K562 (cell line): Measurements from ENCODE around the gene EOMES. TPM values are rescaled to one million over a fixed set of nuclear protein-coding genes. Genes with fewer than 3 reads are reported as not detected.
A peak's percentile ranks its signal among the peaks of the same experiment; 100 is the strongest.

ENCODE experiments used
- ATF4 ChIP-seq: fragments of 450-650 bp; formaldehyde crosslinking; IDR thresholded peaks from 2 replicates; pipeline ENCODE4 v1.4.0; 2022; ENCODE audit warnings: mild to moderate bottlenecking, moderate library complexity
- CBX5 ChIP-seq: IDR thresholded peaks from 2 replicates; pipeline ENCODE4 v1.6.1; 2014; ENCODE audit warnings: low read depth, borderline replicate concordance
- CEBPZ ChIP-seq: fragments of 150-350 bp; IDR thresholded peaks from 2 replicates; pipeline ENCODE4 v1.6.1; 2014; ENCODE audit warnings: low read depth, mild to moderate bottlenecking, low read length, borderline replicate concordance
- CREM ChIP-seq: IDR thresholded peaks from 2 replicates; pipeline ENCODE4 v1.6.1; 2014; ENCODE audit warnings: antibody characterized with exemption, low read depth
- CTCF ChIP-seq, 3 experiments: IDR thresholded peaks in 2 of 3; conservative IDR thresholded peaks in 1 of 3; 2 replicates each; pipeline ENCODE4 v1.5.1; 2011 to 2012; ENCODE audit warnings: low read length in 3 of 3, mild to moderate bottlenecking in 3 of 3, control low read depth in 2 of 3, improper control_type of control experiment in 1 of 3, inconsistent platforms in 1 of 3, low read depth in 1 of 3, mixed read lengths in 1 of 3, moderate library complexity in 1 of 3; ENCODE audit not compliant: insufficient read depth in 2 of 3
- FOXO4 ChIP-seq: fragments of 450-650 bp; formaldehyde crosslinking; IDR thresholded peaks from 2 replicates; pipeline ENCODE4 v1.4.0; 2020; ENCODE audit warnings: mild to moderate bottlenecking, moderate library complexity
- GABPB1 ChIP-seq: sonication (generic); formaldehyde crosslinking; IDR thresholded peaks from 2 replicates; pipeline ENCODE4 v1.8.0; 2022; ENCODE audit warnings: mild to moderate bottlenecking, missing genetic modification reagents
- HSF4 ChIP-seq: fragments of 250-450 bp; sonication (Bioruptor Pico); IDR thresholded peaks from 2 replicates; pipeline ENCODE4 v2.1.2; 2022; ENCODE audit warnings: mild to moderate bottlenecking, moderate library complexity, borderline replicate concordance
- KAT2B ChIP-seq: IDR thresholded peaks from one replicate; pipeline ENCODE4 v1.6.1; 2012; ENCODE audit warnings: low read depth, mild to moderate bottlenecking, control low read depth, inconsistent platforms, low read length, moderate library complexity
- KDM2B ChIP-seq: fragments of 250-450 bp; sonication (Bioruptor Pico); IDR thresholded peaks from 2 replicates; pipeline ENCODE4 v1.8.0; 2021; ENCODE audit warnings: mild to moderate bottlenecking, moderate library complexity
- PPARD ChIP-seq: fragments of 250-450 bp; sonication (Bioruptor Pico); IDR thresholded peaks from 2 replicates; pipeline ENCODE4 v1.8.0; 2022; ENCODE audit warnings: inconsistent platforms, mild to moderate bottlenecking, moderate library complexity
- RAD21 ChIP-seq, 2 experiments: fragments of 250-450 bp in 1 of 2; fragments of 450-650 bp in 1 of 2; sonication (Bioruptor Pico) in 1 of 2; formaldehyde crosslinking in 1 of 2; IDR thresholded peaks in 1 of 2; conservative IDR thresholded peaks in 1 of 2; 2 replicates each; pipeline versions ENCODE4 v1.4.0 to v1.8.0; 2020 to 2022; ENCODE audit warnings: mild to moderate bottlenecking in 2 of 2, moderate library complexity in 1 of 2
- RAD51 ChIP-seq: fragments of 450-650 bp; IDR thresholded peaks from 2 replicates; pipeline ENCODE4 v1.7.1; 2016; ENCODE audit warnings: low read depth, mild to moderate bottlenecking, borderline replicate concordance
- TFE3 ChIP-seq: fragments of 450-650 bp; formaldehyde crosslinking; IDR thresholded peaks from 2 replicates; pipeline ENCODE4 v1.4.0; 2020; ENCODE audit warnings: mild to moderate bottlenecking, mixed read lengths
- ZNF280B ChIP-seq: fragments of 250-450 bp; sonication (Bioruptor Pico); IDR thresholded peaks from 2 replicates; pipeline ENCODE4 v1.5.1; 2021; ENCODE audit warnings: mild to moderate bottlenecking
- ZNF384 ChIP-seq: IDR thresholded peaks from 2 replicates; pipeline ENCODE4 v1.6.1; 2012; ENCODE audit warnings: low read depth, low read length, improper control_type of control experiment
- ZNF785 ChIP-seq: fragments of 250-450 bp; sonication (Bioruptor Pico); IDR thresholded peaks from 2 replicates; pipeline ENCODE4 v1.4.0; 2020; ENCODE audit warnings: mild to moderate bottlenecking
- polyA plus RNA-seq, 8 experiments: library from polyadenylated mRNA; depleted of rRNA in 4 of 8; stranded (reverse) in 5 of 8; unstranded in 3 of 8; fragments of >200 nt; fragmentation: Nextera tagmentation in 2 of 8; fragmentation: Illumina TruSeq in 1 of 8; extraction: Ambion mirVana in 2 of 8; extraction: Trizol in 1 of 8; gene quantifications; 2 replicates each; pipeline versions ENCODE4 v1.2.1 to v1.2.3, GENCODE V29; 2011 to 2014; ENCODE audit warnings: inconsistent platforms in 1 of 8, missing spikeins in 1 of 8
- total RNA-seq, 7 experiments: library from RNA; depleted of rRNA in 6 of 7; stranded (reverse); fragments of >200 nt in 6 of 7; fragmentation: Illumina TruSeq in 2 of 7; extraction: Trizol in 2 of 7; gene quantifications; 2 replicates each; pipeline versions ENCODE4 v1.2.1 to v1.2.3, GENCODE V29; 2011 to 2021; ENCODE audit warnings: low replicate concordance in 1 of 7

The EOMES gene
- total and polyA plus RNA-seq, 9 of the 15 experiments (the other 6 are each of a cell fraction or from before 2014, with no cell fraction given): 0.07 TPM; not detected in 8

GRCh38 chr3:27681249-27681748, 40.8 kb downstream of the EOMES start (continued):
- TF ChIP-seq KAT2B: no peak
- no peak for TF ChIP-seq CBX5
- no peak for TF ChIP-seq GABPB1 (CRISPR knock-in tag)
- no peak for TF ChIP-seq ATF4 (CRISPR knock-in tag)
- TF ChIP-seq ZNF280B (CRISPR knock-in tag): no peak
- TF ChIP-seq CEBPZ: no peak
- TF ChIP-seq KDM2B (CRISPR knock-in tag): no peak
- TF ChIP-seq CREM: 0 out of 2 replicates have a peak, but pooled peaks have one; percentile 22
- TF ChIP-seq PPARD (CRISPR knock-in tag): no peak
- peak in 1 of 2 experiments; percentile 42; a peak in 3 of 4 replicates for TF ChIP-seq RAD21 (CRISPR knock-in tag; conservative IDR thresholded peaks at IDR 0.05 in 1 of 2, IDR thresholded peaks at IDR 0.05 in 1 of 2)
- peak; percentile 14 to 67 (median 49); a peak in 5 of 6 replicates for TF ChIP-seq CTCF (IDR thresholded peaks at IDR 0.05 in 2 of 3, conservative IDR thresholded peaks at IDR 0.05 in 1 of 3; ENCODE audit: insufficient read depth in 2 of 3, low read depth in 1 of 3, low read length in 3 of 3)
- TF ChIP-seq RAD51: peak; percentile 55; the same call in 1 of the 2 replicates
- no peak for TF ChIP-seq FOXO4
- TF ChIP-seq ZNF384: peak; percentile 98
- no peak for TF ChIP-seq HSF4 (CRISPR knock-in tag)
- TF ChIP-seq ZNF785 (CRISPR knock-in tag): no peak
- TF ChIP-seq TFE3 (CRISPR knock-in tag): peak; percentile 93
